Spleen (tissue), 11 donors: ENCODE data around the gene SHISA9. TPM values are rescaled to one million over a fixed set of nuclear protein-coding genes. Genes with fewer than 3 reads are reported as not detected.

Experiments
- DNase-seq: peaks from one replicate; pipeline ENCODE4 v3.0.0-alpha.2; 2020
- H3K27ac ChIP-seq, 8 donors: fragments of 200-600 bp; sonication (generic) in 7 of 8; 1 replicate in 4 of 8; 2 replicates in 4 of 8; pipeline versions ENCODE4 v1.5.0 to v1.8.0; 2016 to 2021; ENCODE audit warnings: inconsistent platforms in 4 of 8, mild to moderate bottlenecking in 4 of 8, moderate library complexity in 1 of 8
- H3K27me3 ChIP-seq, 7 donors: fragments of 200-600 bp; sonication (generic) in 6 of 7; replicated peaks in 1 of 7; 1 replicate in 4 of 7; 2 replicates in 3 of 7; pipeline versions ENCODE4 v1.5.0 to v1.8.0; 2016 to 2021; ENCODE audit warnings: inconsistent platforms in 3 of 7, mild to moderate bottlenecking in 1 of 7
- H3K36me3 ChIP-seq, 6 donors: fragments of 200-600 bp; sonication (generic) in 5 of 6; 1 replicate in 4 of 6; 2 replicates in 2 of 6; pipeline versions ENCODE4 v1.5.0 to v1.8.0; 2016 to 2021; ENCODE audit warnings: inconsistent platforms in 2 of 6
- H3K4me1 ChIP-seq, 6 donors: fragments of 200-600 bp; sonication (generic) in 5 of 6; 1 replicate in 3 of 6; 2 replicates in 3 of 6; pipeline versions ENCODE4 v1.5.0 to v1.8.0; 2016 to 2021; ENCODE audit warnings: inconsistent platforms in 3 of 6
- H3K4me3 ChIP-seq, 8 donors: fragments of 200-600 bp; sonication (generic) in 7 of 8; 1 replicate in 4 of 8; 2 replicates in 4 of 8; pipeline versions ENCODE4 v1.5.0 to v1.8.0; 2016 to 2021; ENCODE audit warnings: inconsistent platforms in 4 of 8, mild to moderate bottlenecking in 4 of 8, moderate library complexity in 2 of 8
- H3K9me3 ChIP-seq, 8 donors: fragments of 200-600 bp; sonication (generic) in 7 of 8; 1 replicate in 4 of 8; 2 replicates in 4 of 8; pipeline versions ENCODE4 v1.5.0 to v1.8.0; 2016 to 2021; ENCODE audit warnings: inconsistent platforms in 4 of 8
- CTCF ChIP-seq, 11 experiments: fragments of 200-600 bp in 7 of 11; fragments of 450-650 bp in 4 of 11; sonication (generic) in 4 of 11; IDR thresholded peaks in 8 of 11; conservative IDR thresholded peaks in 3 of 11; 1 replicate in 7 of 11; 2 replicates in 4 of 11; pipeline versions ENCODE4 v1.4.0 to v1.8.0; 2016 to 2021; ENCODE audit warnings: antibody characterized with exemption in 11 of 11, inconsistent platforms in 4 of 11, mild to moderate bottlenecking in 1 of 11
- POLR2A ChIP-seq, 3 donors: fragments of 450-650 bp; IDR thresholded peaks; one replicate each; pipeline ENCODE4 v1.5.1; 2017; ENCODE audit warnings: antibody characterized with exemption in 3 of 3, mild to moderate bottlenecking in 1 of 3
- POLR2AphosphoS5 ChIP-seq, 3 donors: sonication (generic); formaldehyde crosslinking; IDR thresholded peaks; one replicate each; pipeline ENCODE4 v1.5.1; 2017; ENCODE audit warnings: antibody characterized with exemption in 3 of 3
- WGBS, 5 donors: extraction: QIAGEN DNeasy Blood & Tissue Kit in 3 of 5; methylation state at CpG; one replicate each; pipeline versions ENCODE4 v1.1.5 to v1.1.7; 2013 to 2018; 5-methylcytosine and 5-hydroxymethylcytosine counted together
- intact Hi-C: fragments of 100-400 bp; cut with DNase I; formaldehyde crosslinking; loops from one replicate; pipeline ENCODE4 v1.15.0; 2023; ENCODE audit warnings: low total_unique reads
- polyA plus RNA-seq, 3 donors: library from polyadenylated mRNA; stranded (reverse); fragments of 200-250 nt; gene quantifications; one replicate each; pipeline ENCODE4 v1.2.1, GENCODE V29; 2013
- total RNA-seq, 7 donors: library from RNA; depleted of rRNA in 3 of 7; stranded (reverse); fragments of >200 nt in 3 of 7; fragmentation: NEBNext Ultra II Directional in 4 of 7; extraction: Animal tissue kit (Norgen Biotek cat#: 25700) in 4 of 7; gene quantifications; one replicate each; pipeline versions ENCODE4 v1.1.0 to v1.2.1, GENCODE V29; 2016 to 2021
- donor health status: healthy with polysubstance abuse.
- donor health status: DM: no; HTN: no; CAD: no; lungs with moderate emphysema.
- donor health status: DM: no; HTN: no; CAD: no.
- donor health status: Bipolar disorder and iron deficiency.
- donor health status: healthy.
- donor health status: DM: no; HTN: no; CAD: no.
- donor health status: DM: yes; HTN: yes; CAD: no.

Gene SHISA9
- total and polyA plus RNA-seq, 10 donors = 0.02 to 0.17 (median 0.05) TPM; not detected in 4

GRCh38 chr16:12965274-12965804 is 63.9 kb downstream of the SHISA9 start:
- TF ChIP-seq POLR2AphosphoS5 (IDR thresholded peaks at IDR 0.05) = no peak
- no peak for TF ChIP-seq CTCF (IDR thresholded peaks at IDR 0.05 in 8 of 11, conservative IDR thresholded peaks at IDR 0.05 in 3 of 11)
- no peak for TF ChIP-seq POLR2A (IDR thresholded peaks at IDR 0.05)
- DNase-seq = no peak
- WGBS, 5 donors = 59 to 79% (median 66%) methylated on average over 7 of the region's 7 CpGs
- H3K9me3 ChIP-seq = peaks cover 0 to 20% (median 3%) of the 10 kb centered on the region in 8 donors
- H3K4me3 ChIP-seq = no peak overlapping the region
- H3K36me3 ChIP-seq = no peaks in the 10 kb centered on the region
- intact Hi-C loops = no loop called here
- no peaks in the 10 kb centered on the region for H3K27me3 ChIP-seq
- H3K27ac ChIP-seq = no peak overlapping the region
- no peaks in the 10 kb centered on the region for H3K4me1 ChIP-seq

DNA sequence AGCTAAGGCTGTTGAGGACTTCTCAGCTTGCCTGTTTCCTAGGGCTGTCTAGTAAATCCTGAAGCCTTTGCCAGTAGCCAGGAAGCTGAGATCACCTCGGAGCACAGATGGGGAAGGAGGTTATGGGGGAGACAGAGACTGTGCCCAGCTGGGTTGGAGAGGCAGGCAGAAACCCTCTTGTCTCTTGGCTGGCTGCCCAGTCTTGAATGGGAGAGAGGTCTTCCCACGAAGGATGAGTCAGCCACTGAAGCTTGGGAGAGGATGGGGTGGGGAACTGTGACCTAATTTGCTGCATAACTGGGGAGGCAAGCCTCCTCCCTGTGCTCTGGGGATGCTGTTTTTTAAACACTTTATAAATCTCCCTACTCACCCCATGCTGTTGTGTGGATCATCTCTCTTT is 69.8 kb downstream of the SHISA9 start:
- no peaks in the 10 kb centered on the region for H3K9me3 ChIP-seq
- WGBS, 5 donors = 6 to 18% (median 7%) methylated on average over 2 of the region's 2 CpGs
- H3K36me3 ChIP-seq = no peaks in the 10 kb centered on the region
- TF ChIP-seq POLR2A (IDR thresholded peaks at IDR 0.05) = no peak
- no peak for TF ChIP-seq CTCF (IDR thresholded peaks at IDR 0.05 in 8 of 11, conservative IDR thresholded peaks at IDR 0.05 in 3 of 11)
- no peak for TF ChIP-seq POLR2AphosphoS5 (IDR thresholded peaks at IDR 0.05)
- intact Hi-C loops = no loop called here
- no peak overlapping the region for H3K4me3 ChIP-seq
- no peak for DNase-seq
- peaks cover 0 to 10% (median 0%) of the 10 kb centered on the region in 7 donors for H3K27me3 ChIP-seq
- H3K4me1 ChIP-seq = no peaks in the 10 kb centered on the region
- H3K27ac ChIP-seq = no peak overlapping the region

DNA sequence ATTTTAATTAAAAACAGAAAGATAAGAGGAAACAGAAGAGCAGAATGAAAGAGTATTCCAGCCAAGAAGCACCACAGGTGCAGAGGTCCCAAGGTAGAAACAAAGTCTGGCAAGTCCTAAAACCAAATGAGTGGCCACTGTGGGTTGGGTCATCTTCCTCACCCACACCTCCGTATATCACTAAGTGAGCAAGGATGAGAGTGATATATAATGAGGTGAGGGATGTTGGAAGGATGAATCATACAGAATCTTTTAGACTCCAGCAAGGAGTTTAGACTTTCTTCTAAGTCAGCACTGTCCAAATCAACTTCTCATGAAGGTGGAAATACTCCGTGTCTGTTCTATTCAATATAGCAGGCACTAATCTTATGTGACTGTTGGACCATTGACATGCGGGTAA is 70.8 kb downstream of the SHISA9 start:
- no peaks in the 10 kb centered on the region for H3K36me3 ChIP-seq
- H3K4me1 ChIP-seq = no peaks in the 10 kb centered on the region
- intact Hi-C loops = no loop called here
- TF ChIP-seq CTCF (IDR thresholded peaks at IDR 0.05 in 8 of 11, conservative IDR thresholded peaks at IDR 0.05 in 3 of 11) = no peak
- TF ChIP-seq POLR2AphosphoS5 (IDR thresholded peaks at IDR 0.05) = no peak
- TF ChIP-seq POLR2A (IDR thresholded peaks at IDR 0.05) = no peak
- no peak for DNase-seq
- H3K9me3 ChIP-seq = no peaks in the 10 kb centered on the region
- H3K27me3 ChIP-seq = peaks cover 0 to 10% (median 0%) of the 10 kb centered on the region in 7 donors
- H3K4me3 ChIP-seq = no peak overlapping the region
- WGBS, 5 donors = 90 to 98% (median 95%) methylated on average over 3 of the region's 3 CpGs
- no peak overlapping the region for H3K27ac ChIP-seq

- Histone ChIP-seq H3K4me1 (no peaks in the 10 kb centered on the region), H3K36me3 (no peaks in the 10 kb centered on the region), H3K27me3 (peaks cover 0 to 10% (median 0%) of the 10 kb centered on the region in 7 donors), H3K9me3 (peaks cover 0 to 10% (median 7%) of the 10 kb centered on the region in 8 donors), H3K4me3 (no peak overlapping the region), H3K27ac (no peak overlapping the region)
- DNase-seq = no peak
- intact Hi-C loops = no loop called here
- 92 to 99% (median 95%) methylated on average over 3 of the region's 3 CpGs for WGBS, 5 donors
- TF ChIP-seq POLR2AphosphoS5 (IDR thresholded peaks at IDR 0.05) = no peak
- no peak for TF ChIP-seq POLR2A (IDR thresholded peaks at IDR 0.05)
- no peak for TF ChIP-seq CTCF (IDR thresholded peaks at IDR 0.05 in 8 of 11, conservative IDR thresholded peaks at IDR 0.05 in 3 of 11)
These were observed 74.4 kb downstream of the SHISA9 start for GRCh38 chr16:12975766-12976165.
